ENCODE measurements around the gene FAM43B. TPM values are rescaled to one million over a fixed set of nuclear protein-coding genes. Genes with fewer than 3 reads are reported as not detected.
A peak's percentile ranks its signal among the peaks of the same experiment; 100 is the strongest.

The FAM43B gene
- total RNA-seq, 3 donors from 2014 or later: 0.16 to 0.33 (median 0.29) TPM

DNA sequence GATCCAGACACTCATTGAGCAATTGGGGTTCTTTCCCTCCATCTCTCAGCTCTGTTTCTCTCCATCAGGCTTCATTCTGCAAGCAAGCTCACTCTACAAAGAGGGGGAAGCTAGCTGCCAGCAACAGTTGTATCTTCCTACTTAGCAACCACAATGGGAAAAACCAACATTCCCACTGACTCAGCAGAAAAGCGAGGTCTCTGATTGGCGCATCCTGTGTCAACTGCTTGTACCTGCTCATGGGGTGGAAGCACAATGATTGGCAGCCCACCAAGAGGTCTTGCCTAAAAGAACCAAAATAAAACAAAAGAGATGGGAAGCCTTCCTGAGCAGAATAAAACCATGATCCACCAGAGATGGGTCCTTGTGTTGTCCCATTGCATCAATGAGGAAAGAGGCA is 32.5 kb downstream of the FAM43B start:
- intact Hi-C loops (cut with DNase I; ENCODE audit: low total_unique reads): no loop called here
- no peak overlapping the region for H3K4me3 ChIP-seq
- H3K9me3 ChIP-seq: no peaks in the 10 kb centered on the region
- no peak overlapping the region for H3K27ac ChIP-seq
- no peaks in the 10 kb centered on the region for H3K36me3 ChIP-seq
- no peak for DNase-seq (ENCODE audit: low spot score in 2 of 2)
- TF ChIP-seq POLR2AphosphoS5 (IDR thresholded peaks at IDR 0.05) (no peak), POLR2A (IDR thresholded peaks at IDR 0.05) (no peak)
- TF ChIP-seq, protein P1, sequence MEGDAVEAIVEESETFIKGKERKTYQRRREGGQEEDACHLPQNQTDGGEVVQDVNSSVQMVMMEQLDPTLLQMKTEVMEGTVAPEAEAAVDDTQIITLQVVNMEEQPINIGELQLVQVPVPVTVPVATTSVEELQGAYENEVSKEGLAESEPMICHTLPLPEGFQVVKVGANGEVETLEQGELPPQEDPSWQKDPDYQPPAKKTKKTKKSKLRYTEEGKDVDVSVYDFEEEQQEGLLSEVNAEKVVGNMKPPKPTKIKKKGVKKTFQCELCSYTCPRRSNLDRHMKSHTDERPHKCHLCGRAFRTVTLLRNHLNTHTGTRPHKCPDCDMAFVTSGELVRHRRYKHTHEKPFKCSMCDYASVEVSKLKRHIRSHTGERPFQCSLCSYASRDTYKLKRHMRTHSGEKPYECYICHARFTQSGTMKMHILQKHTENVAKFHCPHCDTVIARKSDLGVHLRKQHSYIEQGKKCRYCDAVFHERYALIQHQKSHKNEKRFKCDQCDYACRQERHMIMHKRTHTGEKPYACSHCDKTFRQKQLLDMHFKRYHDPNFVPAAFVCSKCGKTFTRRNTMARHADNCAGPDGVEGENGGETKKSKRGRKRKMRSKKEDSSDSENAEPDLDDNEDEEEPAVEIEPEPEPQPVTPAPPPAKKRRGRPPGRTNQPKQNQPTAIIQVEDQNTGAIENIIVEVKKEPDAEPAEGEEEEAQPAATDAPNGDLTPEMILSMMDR (IDR thresholded peaks at IDR 0.05): no peak
- H3K27me3 ChIP-seq: peaks cover 0 to 16% of the 10 kb centered on the region in 2 donors
- no peaks in the 10 kb centered on the region for H3K4me1 ChIP-seq

DNA sequence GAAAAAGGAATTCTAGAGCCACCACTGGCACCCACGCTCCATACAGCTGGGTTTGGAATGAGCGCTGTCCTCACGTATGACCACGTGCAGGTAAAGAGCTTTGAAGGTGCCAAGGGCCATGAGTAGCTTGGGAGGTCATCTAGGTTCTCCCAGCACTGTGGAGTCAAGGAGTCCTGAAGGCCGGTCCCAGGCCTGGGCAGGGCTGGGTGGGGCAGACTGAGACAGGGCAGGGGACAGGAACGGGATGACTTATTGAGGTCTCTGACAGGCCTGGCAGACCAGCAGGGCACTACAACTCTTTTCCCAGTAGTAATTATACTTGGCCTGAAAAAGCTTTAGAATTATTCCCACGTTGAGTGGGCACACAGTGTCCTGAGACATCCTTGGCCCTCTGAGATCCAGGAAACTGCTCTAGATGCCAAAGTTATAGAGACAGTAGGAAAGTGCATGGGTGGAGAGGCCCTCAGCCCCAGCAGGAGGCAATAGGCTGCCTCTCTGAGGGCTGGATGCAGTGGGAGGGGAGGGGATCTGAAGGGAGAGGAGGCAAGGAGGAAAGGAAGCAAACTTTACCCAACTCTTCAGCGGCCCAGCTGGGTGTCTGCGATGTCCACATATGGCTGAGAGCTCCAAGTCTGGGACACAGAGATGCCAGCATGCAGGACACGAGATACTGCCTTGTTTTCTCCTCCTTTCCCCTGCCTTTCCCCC is 34.7 kb downstream of the FAM43B start:
- no peak for DNase-seq (ENCODE audit: low spot score in 2 of 2)
- Histone ChIP-seq H3K27ac (peak overlapping the region in 1 of 2 donors; percentile 32), H3K27me3 (peaks cover 0 to 26% of the 10 kb centered on the region in 2 donors), H3K9me3 (no peaks in the 10 kb centered on the region), H3K4me3 (no peak overlapping the region), H3K4me1 (no peaks in the 10 kb centered on the region), H3K36me3 (no peaks in the 10 kb centered on the region)
- intact Hi-C loops (cut with DNase I; ENCODE audit: low total_unique reads): no loop called here
- TF ChIP-seq POLR2AphosphoS5 (IDR thresholded peaks at IDR 0.05): no peak
- TF ChIP-seq, protein P1 (IDR thresholded peaks at IDR 0.05): no peak
- no peak for TF ChIP-seq POLR2A (IDR thresholded peaks at IDR 0.05)

DNA sequence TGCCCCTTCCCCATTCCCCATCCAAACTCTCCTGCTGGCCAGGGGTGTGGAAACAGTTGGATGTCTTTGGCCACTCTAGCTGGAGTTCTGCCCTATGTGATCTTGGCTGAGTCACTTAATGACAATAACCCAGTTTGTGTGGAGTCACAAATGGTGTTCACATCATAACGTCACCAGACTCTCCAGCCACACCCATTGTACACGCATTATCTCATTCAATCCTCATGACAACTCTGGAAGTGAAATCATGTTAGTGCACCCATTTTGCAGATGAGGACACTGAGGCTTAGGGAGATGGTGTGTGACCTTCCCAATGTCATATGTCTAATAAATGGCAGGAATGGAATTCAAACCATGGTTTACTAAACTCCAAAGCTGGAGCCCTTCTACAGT is 35.3 kb downstream of the FAM43B start:
- H3K9me3 ChIP-seq: no peaks in the 10 kb centered on the region
- peaks cover 0 to 26% of the 10 kb centered on the region in 2 donors for H3K27me3 ChIP-seq
- intact Hi-C loops (cut with DNase I; ENCODE audit: low total_unique reads): no loop called here
- TF ChIP-seq, protein P1 (IDR thresholded peaks at IDR 0.05): no peak
- no peak for TF ChIP-seq POLR2AphosphoS5 (IDR thresholded peaks at IDR 0.05)
- TF ChIP-seq POLR2A (IDR thresholded peaks at IDR 0.05): no peak
- H3K4me3 ChIP-seq: no peak overlapping the region
- no peaks in the 10 kb centered on the region for H3K36me3 ChIP-seq
- H3K27ac ChIP-seq: peak overlapping the region in 1 of 2 donors; percentile 32
- DNase-seq (ENCODE audit: low spot score in 2 of 2): no peak
- H3K4me1 ChIP-seq: no peaks in the 10 kb centered on the region

DNA sequence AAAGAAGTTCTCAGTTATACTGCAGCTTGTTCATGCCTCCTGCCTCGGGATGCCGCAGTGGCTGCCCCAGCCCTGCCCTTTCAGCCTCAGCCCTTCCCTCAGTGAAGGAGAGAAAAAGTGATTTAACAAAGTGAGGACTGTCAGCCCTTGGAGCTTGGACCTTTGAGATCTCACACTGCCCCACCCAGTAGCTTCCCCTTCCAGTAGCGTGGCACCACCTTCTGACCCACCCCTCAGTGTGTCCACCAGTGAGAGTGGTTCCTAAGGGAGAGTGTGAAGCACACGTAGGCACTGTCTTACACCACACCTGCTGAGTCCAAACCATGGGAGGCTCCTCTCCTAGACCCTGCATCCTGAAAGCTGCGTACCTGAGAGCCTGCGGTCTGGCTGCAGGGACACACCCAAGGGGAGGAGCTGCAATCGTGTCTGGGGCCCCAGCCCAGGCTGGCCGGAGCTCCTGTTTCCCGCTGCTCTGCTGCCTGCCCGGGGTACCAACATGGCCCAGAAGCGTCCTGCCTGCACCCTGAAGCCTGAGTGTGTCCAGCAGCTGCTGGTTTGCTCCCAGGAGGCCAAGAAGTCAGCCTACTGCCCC is 36.4 kb downstream of the FAM43B start, which contains the start of gene CDA:
Gene CDA (plus strand): TSS at position 464 of the 592 bp plus-strand sequence. CDS start 33 bp downstream, at position 497.
- H3K27me3 ChIP-seq: peaks cover 0 to 26% of the 10 kb centered on the region in 2 donors
- H3K4me3 ChIP-seq: peak within 1 kb of the TSS; percentile 16 to 50 (median 26)

More for the DNA sequence above, 36.4 kb downstream of the FAM43B start, which contains the start of gene CDA:
- Histone ChIP-seq H3K9me3 (no peaks in the 10 kb centered on the region), H3K27ac (peak within 1 kb of the TSS in 1 of 2 donors; percentile 58), H3K4me1 (no peaks in the 10 kb centered on the region), H3K36me3 (no peaks in the 10 kb centered on the region)
- DNase-seq (ENCODE audit: low spot score in 2 of 2): no peak
- intact Hi-C loops (cut with DNase I; ENCODE audit: low total_unique reads): no loop called here
- TF ChIP-seq, protein P1 (IDR thresholded peaks at IDR 0.05): no peak
- no peak for TF ChIP-seq POLR2AphosphoS5 (IDR thresholded peaks at IDR 0.05)
